ENCODE results near the gene SWT1.
"Not testable (repeated sequence)": the region's sequence is repeated elsewhere in the genome, so short reads cannot be mapped to it uniquely, and the experiment has no call there.

The SWT1 gene

DNA sequence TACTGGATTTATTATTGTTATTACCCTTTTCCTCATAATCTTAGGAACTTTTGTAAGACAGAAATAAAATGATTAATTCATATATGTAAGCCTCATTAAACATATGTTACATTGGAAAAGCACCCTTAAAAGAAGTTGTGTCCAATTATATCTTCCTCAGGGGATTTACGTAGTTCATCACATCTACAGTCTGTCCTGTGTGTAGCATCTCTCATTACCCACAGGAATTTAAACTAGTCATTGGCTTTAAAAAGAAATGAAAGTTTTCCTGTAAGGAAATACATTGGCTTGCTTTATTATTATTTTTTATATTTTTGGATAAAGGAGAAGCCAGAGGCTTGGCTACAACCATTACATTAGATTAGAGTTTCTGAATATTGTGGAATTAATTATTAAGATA is 56.1 kb downstream of the SWT1 start:
- H3K4me3 ChIP-seq (ENCODE audit: low read length): no peak overlapping the region
- TF ChIP-seq ZNF274 (IDR thresholded peaks at IDR 0.05; ENCODE audit: low read depth, low read length): no peak

DNA sequence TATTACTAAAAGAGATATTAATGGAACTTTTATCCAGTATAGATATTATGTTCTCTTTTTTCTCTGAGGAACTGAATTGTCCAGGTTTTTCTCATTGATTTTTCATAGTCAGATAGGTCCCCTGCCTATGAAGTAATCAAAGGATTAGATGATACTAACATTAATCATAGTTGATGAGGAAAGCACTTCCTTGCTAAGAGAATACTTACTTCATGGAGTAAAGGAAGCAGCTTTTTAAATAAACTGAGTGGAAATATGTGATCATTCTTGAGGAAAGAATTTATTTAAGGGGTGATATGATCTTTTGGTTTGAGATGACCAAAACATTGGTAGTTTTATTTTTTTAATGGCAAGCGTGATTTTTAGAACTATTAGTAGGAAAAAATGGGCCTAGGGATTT is 58.9 kb downstream of the SWT1 start:
- H3K4me3 ChIP-seq (ENCODE audit: low read length): no peak overlapping the region

DNA sequence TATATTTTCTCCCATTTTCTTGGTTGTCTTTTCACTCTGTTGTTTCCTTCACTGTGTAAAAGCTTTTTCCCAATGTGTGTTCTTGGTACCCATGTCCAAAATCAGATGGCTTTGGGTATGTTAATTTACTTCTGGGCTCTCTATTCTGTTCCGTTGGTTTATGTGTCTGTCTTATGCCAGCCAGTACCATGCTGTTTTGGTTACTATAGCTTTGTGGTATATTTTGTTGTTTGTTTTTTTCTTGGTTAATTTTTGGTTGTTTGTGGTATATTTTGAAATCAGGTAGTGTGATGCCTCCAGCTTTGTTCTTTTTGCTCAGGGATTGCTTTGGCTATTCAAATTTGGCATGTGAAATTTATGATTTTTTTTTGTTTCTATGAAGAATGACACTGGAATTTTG is 67.2 kb downstream of the SWT1 start:
- no peak for TF ChIP-seq ZNF274 (IDR thresholded peaks at IDR 0.05; ENCODE audit: low read depth, low read length)
- no peak overlapping the region for H3K4me3 ChIP-seq (ENCODE audit: low read length)

More for the DNA sequence above, 58.9 kb downstream of the SWT1 start:
- no peak for TF ChIP-seq ZNF274 (IDR thresholded peaks at IDR 0.05; ENCODE audit: low read depth, low read length)

DNA sequence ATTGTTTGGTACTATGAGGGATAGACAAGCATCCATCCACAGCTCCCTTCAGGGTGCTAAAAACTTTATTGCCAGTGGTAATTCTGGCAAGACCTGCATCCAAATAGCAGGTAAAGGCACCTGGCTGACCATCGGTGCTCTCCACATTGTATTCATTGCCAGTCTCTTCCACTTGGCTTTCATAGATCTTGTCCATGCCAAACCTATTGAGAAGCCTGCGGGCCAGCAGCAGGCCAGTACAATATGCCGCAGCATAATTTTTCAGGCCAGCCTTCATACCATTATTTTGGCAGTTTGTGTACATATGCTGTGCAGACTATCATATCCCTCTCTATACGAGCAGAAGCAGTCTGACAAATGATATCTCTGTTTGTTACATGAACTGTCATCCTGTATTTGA is 70.2 kb downstream of the SWT1 start:
- no peak for TF ChIP-seq ZNF274 (IDR thresholded peaks at IDR 0.05; ENCODE audit: low read depth, low read length)
- no peak overlapping the region for H3K4me3 ChIP-seq (ENCODE audit: low read length)

DNA sequence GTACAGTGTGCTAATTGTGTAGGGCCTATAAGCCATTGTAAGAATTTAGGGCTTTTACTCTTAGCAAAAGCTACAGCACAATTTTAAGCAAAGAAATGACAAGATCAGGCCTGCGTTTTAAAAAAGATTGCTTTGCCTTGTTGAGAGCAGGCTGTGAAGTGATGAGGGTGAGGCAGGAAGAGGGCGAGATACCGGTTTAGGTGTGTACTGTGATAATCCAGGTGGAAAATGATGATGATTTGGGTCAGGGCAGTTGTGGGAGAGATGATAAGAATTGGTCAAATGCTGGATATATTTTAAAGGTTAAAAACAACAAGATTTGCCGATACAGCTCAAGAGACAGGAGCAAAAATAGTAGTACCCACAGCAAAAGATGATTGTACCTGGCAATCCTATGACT is 72.0 kb downstream of the SWT1 start:
- no peak for TF ChIP-seq ZNF274 (IDR thresholded peaks at IDR 0.05; ENCODE audit: low read depth, low read length)
- no peak overlapping the region for H3K4me3 ChIP-seq (ENCODE audit: low read length)

DNA sequence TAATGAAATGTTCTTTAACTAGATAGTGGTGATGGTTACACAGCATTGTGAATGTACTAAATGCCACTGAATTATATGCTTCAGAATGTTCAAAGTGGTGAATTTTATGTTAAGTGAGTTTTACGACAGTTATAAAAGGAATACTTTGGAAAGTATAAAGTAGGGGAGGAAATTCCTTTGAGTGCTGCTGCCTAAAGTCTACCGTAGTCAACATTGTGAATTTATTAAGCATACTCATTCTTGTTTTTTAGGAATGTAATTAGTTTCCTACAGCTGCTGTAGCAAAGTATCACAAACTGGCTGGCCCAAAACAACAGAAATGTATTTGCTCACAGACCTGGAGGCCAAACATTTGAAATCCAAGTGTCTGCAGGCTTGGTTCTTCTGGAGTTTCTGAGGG is 73.0 kb downstream of the SWT1 start:
- no peak overlapping the region for H3K4me3 ChIP-seq (ENCODE audit: low read length)
- TF ChIP-seq ZNF274 (IDR thresholded peaks at IDR 0.05; ENCODE audit: low read depth, low read length): no peak

DNA sequence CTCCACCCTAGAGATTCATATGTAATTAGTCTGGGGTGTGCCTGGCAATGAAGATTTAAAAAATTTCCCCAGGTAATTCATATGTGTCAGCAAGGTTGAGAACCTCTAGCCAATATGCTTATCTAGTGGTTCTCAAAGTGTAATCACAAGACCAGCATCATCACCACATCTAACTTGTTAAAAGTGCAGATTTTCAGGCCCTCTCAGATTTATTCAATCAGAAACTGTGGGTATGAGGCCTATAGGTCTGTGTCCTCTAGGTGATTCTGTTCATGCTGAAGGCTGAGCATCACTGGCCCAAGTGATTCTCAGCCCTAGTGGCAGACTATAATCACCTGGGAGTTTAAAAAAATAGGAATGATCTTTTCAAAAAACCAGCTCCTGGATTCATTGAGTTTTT is 75.9 kb downstream of the SWT1 start:
- TF ChIP-seq ZNF274 (IDR thresholded peaks at IDR 0.05; ENCODE audit: low read depth, low read length): no peak
- no peak overlapping the region for H3K4me3 ChIP-seq (ENCODE audit: low read length)

DNA sequence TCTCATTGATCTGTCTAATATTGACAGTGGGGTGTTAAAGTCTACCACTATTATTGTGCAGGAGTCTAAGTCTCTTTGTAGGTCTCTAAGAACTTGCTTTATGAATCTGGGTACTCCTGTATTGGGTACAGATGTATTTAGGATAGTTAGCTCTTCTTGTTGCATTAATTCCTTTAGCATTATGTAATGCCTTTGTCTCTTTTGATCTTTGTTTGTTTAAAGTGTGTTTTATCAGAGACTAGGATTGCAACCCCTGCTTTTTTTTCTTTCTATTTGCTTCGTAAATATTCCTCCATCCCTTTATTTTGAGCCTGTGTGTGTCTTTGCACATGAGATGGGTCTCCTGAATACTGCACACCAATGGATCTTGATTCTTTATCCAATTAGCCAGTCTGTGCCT is 77.2 kb downstream of the SWT1 start:
- not testable (repeated sequence) for H3K4me3 ChIP-seq (ENCODE audit: low read length)

DNA sequence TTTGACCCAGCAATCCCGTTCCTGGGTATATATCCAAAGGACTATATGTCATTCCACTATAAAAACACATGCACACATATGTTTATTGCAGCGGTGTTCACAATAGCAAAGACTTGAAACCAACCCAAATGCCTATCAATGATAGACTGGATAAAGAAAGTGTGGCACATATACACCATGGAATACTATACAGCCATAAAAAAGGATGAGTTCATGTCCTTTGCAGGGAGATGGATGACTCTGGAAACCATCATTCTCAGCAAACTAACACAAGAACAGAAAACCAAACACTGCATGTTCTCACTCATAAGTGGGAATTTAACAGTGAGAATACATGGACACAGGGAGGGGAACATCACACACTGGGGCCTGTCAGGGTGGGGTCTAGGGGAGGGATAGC is 80.2 kb downstream of the SWT1 start:
- H3K4me3 ChIP-seq (ENCODE audit: low read length): not testable (repeated sequence)

DNA sequence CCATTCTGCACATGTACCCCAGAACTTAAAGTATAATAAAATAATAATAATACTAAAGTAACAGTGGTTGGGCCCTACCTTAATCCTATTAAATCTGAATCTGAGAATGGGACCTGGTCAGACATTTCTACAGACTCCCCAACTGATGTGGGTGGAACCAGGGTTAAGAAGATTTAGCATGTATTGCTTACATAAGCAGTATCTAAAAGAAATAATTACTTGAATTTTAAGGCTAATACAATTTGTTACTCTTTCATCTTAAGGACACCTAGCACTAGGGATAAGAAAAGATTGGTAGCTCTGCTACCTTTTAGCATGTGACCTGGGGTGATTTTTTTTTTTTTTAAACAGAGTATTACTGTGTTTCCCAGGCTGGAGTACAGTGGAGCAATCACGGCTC is 80.7 kb downstream of the SWT1 start:
- H3K4me3 ChIP-seq (ENCODE audit: low read length): no peak overlapping the region
- no peak for TF ChIP-seq ZNF274 (IDR thresholded peaks at IDR 0.05; ENCODE audit: low read depth, low read length)

DNA sequence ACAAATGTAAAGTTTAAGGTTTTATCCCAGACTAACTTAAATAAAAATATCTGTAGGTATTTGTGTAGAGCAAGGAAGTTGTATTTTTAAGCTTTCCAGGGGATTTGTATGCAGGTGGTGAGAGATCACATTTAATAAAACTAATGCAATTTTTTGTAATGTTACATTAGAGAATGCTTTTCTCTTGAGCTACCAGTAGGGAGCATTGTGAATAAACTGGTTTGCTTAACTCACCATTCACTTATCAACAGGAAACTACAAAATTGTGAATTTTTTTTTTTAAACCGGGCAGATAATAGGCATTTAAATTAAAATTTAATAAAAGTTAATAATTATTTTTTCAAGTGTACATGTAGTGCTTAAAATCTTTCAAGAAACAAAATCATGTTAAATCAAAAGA is 81.5 kb downstream of the SWT1 start:
- H3K4me3 ChIP-seq (ENCODE audit: low read length): no peak overlapping the region
- TF ChIP-seq ZNF274 (IDR thresholded peaks at IDR 0.05; ENCODE audit: low read depth, low read length): no peak

DNA sequence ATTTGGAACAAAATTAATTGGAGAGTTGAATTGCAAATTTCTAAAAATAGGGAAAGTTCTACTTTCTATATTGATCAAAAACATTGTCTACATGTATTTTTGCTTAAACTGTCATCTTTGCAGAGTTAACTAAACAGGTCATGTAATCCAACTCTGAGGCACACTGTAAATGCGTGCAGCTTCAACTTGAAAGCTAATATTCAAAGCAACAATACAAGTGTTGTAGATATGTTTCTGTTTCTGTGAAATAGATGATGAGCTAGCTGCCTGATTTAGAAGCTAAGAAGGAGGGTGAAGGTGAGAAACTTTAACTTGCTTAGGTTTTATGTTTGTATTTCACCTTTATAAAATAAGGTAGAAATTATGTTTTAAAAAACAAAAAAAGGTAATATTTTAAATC is 82.9 kb downstream of the SWT1 start:
- no peak overlapping the region for H3K4me3 ChIP-seq (ENCODE audit: low read length)
- no peak for TF ChIP-seq ZNF274 (IDR thresholded peaks at IDR 0.05; ENCODE audit: low read depth, low read length)

DNA sequence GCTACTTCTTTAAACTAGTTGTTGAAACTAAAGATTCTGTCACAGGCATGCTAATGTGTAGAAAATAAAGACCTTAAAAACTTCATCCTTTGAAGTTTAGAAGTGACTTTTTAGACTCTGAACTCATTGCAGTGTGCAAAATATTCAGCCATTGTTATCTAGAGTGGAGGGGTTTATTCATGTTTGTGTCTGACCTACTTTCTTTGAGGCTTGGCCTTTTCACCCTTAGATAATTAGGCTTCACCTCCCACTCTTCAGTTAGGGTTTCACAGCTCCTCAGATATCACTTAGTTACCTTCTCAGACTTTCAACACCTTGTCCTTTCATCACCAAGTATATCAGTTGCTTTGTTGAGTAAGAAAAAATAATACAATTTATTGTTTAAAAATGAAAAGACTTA is 84.2 kb downstream of the SWT1 start:
- H3K4me3 ChIP-seq (ENCODE audit: low read length): no peak overlapping the region
- no peak for TF ChIP-seq ZNF274 (IDR thresholded peaks at IDR 0.05; ENCODE audit: low read depth, low read length)

DNA sequence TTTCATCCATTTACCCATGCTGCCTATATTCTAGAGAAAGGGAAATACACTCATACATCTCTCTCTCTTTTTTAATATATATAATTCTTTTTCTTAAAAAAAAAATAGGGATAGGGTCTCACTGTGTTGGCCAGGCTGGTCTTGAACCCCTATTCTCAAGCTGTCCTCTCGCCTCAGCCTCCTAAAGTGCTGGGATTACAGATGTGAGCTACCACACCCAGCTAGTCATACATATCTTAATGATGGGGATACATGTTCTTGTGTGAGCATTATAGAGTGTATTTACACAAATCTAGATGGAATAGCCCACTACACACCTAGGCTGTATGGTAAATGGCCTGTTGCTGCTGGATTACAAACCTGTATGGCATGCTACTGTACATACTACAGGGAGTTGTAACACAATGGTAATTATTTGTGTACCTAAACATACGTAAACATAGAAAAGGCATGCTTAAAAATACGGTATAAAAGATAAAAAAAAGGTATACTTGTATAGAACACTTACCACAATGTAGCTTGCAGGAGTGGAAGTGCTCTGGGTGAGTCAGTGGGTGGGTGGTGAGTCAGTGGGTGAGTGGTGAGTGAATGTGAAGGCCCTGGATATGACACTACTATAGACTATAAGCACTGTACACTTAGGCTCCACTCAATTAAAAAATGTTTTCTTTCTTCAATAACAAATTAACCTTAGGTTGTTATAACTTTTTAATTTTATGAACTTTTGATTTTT is 87.2 kb downstream of the SWT1 start:
- no peak overlapping the region for H3K4me3 ChIP-seq (ENCODE audit: low read length)
- no peak for TF ChIP-seq ZNF274 (IDR thresholded peaks at IDR 0.05; ENCODE audit: low read depth, low read length)

DNA sequence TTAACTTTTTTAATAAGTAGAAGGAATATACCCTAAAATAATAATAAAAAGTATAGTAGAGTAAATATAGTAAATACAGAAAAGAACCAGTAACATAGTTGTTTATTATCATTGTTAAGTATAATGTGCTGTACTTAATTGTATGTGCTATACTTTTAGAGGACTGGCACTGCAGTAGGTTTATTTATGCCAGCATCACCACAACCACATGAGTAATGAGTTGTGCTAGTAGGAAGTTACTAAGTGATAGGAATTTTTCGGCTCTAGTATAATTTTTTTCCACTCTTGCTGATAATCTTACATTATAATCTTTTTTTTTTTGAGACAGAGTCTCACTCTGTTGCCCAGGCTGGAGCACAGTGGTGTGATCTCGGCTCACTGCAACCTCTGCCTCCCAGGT is 88.5 kb downstream of the SWT1 start:
- no peak for TF ChIP-seq ZNF274 (IDR thresholded peaks at IDR 0.05; ENCODE audit: low read depth, low read length)
- no peak overlapping the region for H3K4me3 ChIP-seq (ENCODE audit: low read length)

DNA sequence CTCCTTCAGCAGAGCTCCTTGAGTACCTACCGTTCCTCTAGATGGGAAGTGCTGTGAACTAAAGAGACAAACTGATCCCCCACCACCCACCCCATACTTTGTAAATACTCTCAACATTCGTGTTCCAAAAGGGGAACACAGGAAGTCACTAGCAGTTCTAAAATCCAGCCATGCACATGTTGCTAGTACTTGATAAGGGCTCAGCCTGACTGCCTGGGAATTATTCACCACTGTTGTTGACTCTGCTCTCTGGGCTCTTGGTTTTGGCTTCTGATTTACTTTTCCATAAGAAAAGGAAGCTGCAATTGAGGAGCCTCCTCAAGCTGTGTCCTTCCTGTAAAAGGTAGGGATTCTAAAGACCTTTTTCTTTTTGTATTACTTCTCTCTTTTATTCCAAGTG is 92.6 kb downstream of the SWT1 start:
- no peak for TF ChIP-seq ZNF274 (IDR thresholded peaks at IDR 0.05; ENCODE audit: low read depth, low read length)

More for the DNA sequence above, 92.6 kb downstream of the SWT1 start:
- H3K4me3 ChIP-seq (ENCODE audit: low read length): no peak overlapping the region
